HL-60 (cell line): ENCODE data around the gene FOXB2.

Experiments
- GABPA ChIP-seq: IDR thresholded peaks from 2 replicates; pipeline ENCODE4 v1.6.1; 2012; ENCODE audit warnings: low read depth
- POLR2AphosphoS5 ChIP-seq: IDR thresholded peaks from 2 replicates; pipeline ENCODE4 v1.6.1; 2012; ENCODE audit warnings: low read depth
- TF ChIP-seq, protein P1 (sequence below): IDR thresholded peaks from one replicate; pipeline ENCODE4 v1.5.1; 2011; ENCODE audit warnings: low read length, control low read depth, inconsistent platforms; ENCODE audit not compliant: insufficient read depth
- TF ChIP-seq, protein P2 (sequence below): IDR thresholded peaks from 2 replicates; pipeline ENCODE4 v1.6.1; 2012; ENCODE audit warnings: low read depth; ENCODE audit not compliant: insufficient replicate concordance

DNA sequence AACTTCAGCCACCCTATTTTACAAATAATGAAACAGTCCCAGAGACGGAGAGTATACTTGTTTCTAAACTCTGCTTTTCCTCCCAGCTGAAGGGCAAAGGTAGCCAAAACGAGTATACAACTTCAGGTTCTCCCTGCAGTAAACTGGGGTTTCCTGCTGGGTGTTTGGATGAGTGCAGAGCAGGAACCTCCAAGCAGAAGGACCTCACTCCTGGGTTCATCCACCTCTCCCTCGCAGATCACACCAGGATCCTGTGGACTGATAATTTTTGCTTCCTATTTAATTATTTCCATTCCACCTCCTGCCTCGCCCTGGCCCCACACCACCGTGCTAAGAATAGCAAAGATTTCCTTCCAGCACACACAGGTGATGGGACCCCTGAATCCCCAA lies 2.0 kb upstream of the FOXB2 start:
- TF ChIP-seq, protein P1, sequence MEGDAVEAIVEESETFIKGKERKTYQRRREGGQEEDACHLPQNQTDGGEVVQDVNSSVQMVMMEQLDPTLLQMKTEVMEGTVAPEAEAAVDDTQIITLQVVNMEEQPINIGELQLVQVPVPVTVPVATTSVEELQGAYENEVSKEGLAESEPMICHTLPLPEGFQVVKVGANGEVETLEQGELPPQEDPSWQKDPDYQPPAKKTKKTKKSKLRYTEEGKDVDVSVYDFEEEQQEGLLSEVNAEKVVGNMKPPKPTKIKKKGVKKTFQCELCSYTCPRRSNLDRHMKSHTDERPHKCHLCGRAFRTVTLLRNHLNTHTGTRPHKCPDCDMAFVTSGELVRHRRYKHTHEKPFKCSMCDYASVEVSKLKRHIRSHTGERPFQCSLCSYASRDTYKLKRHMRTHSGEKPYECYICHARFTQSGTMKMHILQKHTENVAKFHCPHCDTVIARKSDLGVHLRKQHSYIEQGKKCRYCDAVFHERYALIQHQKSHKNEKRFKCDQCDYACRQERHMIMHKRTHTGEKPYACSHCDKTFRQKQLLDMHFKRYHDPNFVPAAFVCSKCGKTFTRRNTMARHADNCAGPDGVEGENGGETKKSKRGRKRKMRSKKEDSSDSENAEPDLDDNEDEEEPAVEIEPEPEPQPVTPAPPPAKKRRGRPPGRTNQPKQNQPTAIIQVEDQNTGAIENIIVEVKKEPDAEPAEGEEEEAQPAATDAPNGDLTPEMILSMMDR = no peak
- TF ChIP-seq, protein P2, sequence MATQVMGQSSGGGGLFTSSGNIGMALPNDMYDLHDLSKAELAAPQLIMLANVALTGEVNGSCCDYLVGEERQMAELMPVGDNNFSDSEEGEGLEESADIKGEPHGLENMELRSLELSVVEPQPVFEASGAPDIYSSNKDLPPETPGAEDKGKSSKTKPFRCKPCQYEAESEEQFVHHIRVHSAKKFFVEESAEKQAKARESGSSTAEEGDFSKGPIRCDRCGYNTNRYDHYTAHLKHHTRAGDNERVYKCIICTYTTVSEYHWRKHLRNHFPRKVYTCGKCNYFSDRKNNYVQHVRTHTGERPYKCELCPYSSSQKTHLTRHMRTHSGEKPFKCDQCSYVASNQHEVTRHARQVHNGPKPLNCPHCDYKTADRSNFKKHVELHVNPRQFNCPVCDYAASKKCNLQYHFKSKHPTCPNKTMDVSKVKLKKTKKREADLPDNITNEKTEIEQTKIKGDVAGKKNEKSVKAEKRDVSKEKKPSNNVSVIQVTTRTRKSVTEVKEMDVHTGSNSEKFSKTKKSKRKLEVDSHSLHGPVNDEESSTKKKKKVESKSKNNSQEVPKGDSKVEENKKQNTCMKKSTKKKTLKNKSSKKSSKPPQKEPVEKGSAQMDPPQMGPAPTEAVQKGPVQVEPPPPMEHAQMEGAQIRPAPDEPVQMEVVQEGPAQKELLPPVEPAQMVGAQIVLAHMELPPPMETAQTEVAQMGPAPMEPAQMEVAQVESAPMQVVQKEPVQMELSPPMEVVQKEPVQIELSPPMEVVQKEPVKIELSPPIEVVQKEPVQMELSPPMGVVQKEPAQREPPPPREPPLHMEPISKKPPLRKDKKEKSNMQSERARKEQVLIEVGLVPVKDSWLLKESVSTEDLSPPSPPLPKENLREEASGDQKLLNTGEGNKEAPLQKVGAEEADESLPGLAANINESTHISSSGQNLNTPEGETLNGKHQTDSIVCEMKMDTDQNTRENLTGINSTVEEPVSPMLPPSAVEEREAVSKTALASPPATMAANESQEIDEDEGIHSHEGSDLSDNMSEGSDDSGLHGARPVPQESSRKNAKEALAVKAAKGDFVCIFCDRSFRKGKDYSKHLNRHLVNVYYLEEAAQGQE = no peak
- TF ChIP-seq POLR2AphosphoS5 = no peak
- TF ChIP-seq GABPA = no peak
